ENCODE measurements around the gene KCNG1.
A peak's percentile ranks its signal among the peaks of the same experiment; 100 is the strongest.

The KCNG1 gene

DNA sequence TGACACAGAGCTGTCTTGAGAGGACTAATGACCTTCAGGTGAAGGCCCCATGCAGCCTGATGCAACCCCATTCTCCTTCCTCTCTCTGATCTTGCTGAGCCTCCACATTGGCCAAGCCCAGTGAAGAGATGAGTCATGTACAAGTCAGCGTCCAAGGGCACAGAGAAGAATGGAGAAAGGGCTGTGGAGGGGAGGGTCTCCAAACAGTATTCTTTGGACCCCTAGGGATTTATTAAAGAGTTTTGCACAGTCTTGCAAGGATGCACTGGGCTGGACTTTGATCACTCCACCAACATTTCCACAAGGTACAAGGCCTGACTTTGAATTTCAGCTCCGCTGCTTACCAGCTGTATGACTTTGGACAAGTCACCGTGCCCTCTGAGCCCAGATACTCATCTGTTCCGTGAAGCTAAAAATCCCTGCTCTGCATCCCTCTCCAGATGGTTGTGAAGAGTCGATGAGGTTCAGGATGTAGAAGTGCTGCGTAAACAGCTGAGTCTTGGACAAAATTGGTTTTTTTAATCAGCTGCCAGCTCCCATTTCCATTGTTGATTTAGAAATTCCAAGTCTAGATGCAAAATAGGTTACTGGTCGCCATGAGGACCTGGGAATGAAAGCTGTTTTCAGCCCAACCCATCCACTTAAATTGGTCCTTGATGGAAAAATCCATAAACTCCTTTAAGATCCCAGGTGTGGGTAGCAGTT lies 14.1 kb upstream of the KCNG1 start:
- peaks cover 76% of the 10 kb centered on the region for H3K4me1 ChIP-seq
- no peak overlapping the region for H3K9ac ChIP-seq
- peak overlapping the region; percentile 91 for H3K4me2 ChIP-seq
- H3K27ac ChIP-seq = no peak overlapping the region
- no peaks in the 10 kb centered on the region for H3K36me3 ChIP-seq
- no peaks in the 10 kb centered on the region for H3K27me3 ChIP-seq
- no peaks in the 10 kb centered on the region for H4K20me1 ChIP-seq
- peaks cover 23% of the 10 kb centered on the region for H3K9me3 ChIP-seq
- TF ChIP-seq Cebpa-rat (IDR thresholded peaks at IDR 0.05) = no peak
- no peak overlapping the region for H3K4me3 ChIP-seq

DNA sequence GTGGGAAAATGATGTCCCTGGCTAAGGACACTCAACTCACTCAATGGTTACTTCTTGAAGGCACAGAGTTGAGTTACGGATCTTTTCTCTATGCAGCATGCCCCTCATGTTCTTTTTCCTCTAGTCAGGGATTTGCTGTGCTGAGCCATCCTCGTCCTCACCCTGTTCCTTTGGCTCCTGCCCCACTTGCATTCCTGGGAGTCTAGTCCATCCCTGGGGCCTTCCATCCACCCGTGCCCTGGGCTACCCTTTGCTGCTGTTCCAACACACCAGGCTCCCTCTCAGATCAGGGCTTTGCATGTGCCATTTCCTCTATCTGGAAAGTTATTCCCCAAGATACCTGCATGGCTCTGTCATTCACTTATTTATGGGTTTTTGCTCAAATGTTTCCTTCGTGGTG lies 13.3 kb upstream of the KCNG1 start:
- Histone ChIP-seq H3K27me3 (no peaks in the 10 kb centered on the region), H3K4me1 (peaks cover 68% of the 10 kb centered on the region), H3K4me3 (no peak overlapping the region), H3K9ac (no peak overlapping the region), H4K20me1 (no peaks in the 10 kb centered on the region), H3K36me3 (no peaks in the 10 kb centered on the region), H3K27ac (no peak overlapping the region), H3K9me3 (peaks cover 23% of the 10 kb centered on the region), H3K4me2 (peak overlapping the region; percentile 91)
- TF ChIP-seq Cebpa-rat (IDR thresholded peaks at IDR 0.05) = no peak

DNA sequence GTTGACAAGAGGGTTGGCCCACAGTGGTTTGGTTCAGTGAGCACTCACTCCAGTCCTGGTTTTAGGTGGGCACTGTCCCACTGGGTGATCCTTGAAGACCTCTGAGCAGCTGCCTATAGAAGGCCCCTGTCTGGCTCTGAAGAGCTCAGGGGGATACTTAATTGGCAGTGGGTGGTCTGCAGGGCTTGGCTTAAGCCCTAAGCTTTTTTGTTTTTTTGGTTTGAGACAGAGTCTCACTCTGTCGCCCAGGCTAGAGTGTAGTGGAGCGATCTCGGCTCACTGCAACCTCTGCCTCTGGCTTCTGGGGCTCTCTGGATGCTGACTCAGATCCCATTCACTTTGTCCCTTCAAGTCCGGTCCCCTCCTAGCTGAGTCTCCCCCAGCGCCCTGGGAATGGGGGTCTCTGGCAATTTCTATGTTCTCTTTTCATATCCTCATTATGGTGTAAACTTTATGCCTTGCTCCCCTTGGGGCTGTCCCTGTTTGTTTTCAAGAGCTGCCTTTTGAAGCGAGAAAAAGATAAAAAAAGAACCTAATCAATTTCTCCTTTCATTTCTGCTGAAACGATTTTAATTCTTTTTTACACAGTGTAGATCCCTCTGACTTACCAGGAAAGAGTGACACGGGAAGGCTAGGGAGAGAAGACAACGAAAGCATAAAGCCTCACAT lies 12.2 kb upstream of the KCNG1 start:
- Histone ChIP-seq H3K27me3 (no peaks in the 10 kb centered on the region), H3K4me3 (no peak overlapping the region), H3K9ac (peak overlapping the region; percentile 58), H3K36me3 (no peaks in the 10 kb centered on the region), H4K20me1 (no peaks in the 10 kb centered on the region), H3K9me3 (peaks cover 12% of the 10 kb centered on the region), H3K4me2 (peak overlapping the region; percentile 91), H3K4me1 (peaks cover 57% of the 10 kb centered on the region), H3K27ac (peak overlapping the region; percentile 90)
- TF ChIP-seq Cebpa-rat (IDR thresholded peaks at IDR 0.05) = no peak

DNA sequence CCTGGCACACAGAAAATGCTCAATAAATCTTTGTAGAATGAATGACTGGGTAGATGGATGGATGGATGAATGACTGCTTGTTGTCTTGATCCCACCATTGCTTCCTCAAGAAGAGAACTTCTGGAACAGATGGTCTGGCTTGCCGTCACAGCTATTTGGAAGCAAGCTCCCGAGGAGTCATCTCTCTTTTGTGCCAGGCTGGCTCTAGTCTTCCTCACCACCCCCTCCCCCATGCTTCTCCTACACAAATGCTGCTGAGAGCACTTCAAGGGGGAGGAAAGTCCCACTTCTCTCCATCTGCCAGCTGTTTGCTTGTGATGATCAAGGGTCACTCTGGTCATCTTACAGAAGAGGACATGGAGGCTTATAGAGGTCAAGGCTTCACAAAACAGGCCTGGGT lies 11.6 kb upstream of the KCNG1 start:
- H3K27me3 ChIP-seq = no peaks in the 10 kb centered on the region
- TF ChIP-seq Cebpa-rat (IDR thresholded peaks at IDR 0.05) = no peak
- peak overlapping the region; percentile 90 for H3K27ac ChIP-seq
- peak overlapping the region; percentile 36; the same call in 1 of the 2 replicates for H3K4me3 ChIP-seq
- peaks cover 8% of the 10 kb centered on the region; the same call in 1 of the 2 replicates for H3K9me3 ChIP-seq
- H3K36me3 ChIP-seq = no peaks in the 10 kb centered on the region
- peak overlapping the region; percentile 91 for H3K4me2 ChIP-seq
- peaks cover 57% of the 10 kb centered on the region for H3K4me1 ChIP-seq
- H3K9ac ChIP-seq = peak overlapping the region; percentile 72
- no peaks in the 10 kb centered on the region for H4K20me1 ChIP-seq

DNA sequence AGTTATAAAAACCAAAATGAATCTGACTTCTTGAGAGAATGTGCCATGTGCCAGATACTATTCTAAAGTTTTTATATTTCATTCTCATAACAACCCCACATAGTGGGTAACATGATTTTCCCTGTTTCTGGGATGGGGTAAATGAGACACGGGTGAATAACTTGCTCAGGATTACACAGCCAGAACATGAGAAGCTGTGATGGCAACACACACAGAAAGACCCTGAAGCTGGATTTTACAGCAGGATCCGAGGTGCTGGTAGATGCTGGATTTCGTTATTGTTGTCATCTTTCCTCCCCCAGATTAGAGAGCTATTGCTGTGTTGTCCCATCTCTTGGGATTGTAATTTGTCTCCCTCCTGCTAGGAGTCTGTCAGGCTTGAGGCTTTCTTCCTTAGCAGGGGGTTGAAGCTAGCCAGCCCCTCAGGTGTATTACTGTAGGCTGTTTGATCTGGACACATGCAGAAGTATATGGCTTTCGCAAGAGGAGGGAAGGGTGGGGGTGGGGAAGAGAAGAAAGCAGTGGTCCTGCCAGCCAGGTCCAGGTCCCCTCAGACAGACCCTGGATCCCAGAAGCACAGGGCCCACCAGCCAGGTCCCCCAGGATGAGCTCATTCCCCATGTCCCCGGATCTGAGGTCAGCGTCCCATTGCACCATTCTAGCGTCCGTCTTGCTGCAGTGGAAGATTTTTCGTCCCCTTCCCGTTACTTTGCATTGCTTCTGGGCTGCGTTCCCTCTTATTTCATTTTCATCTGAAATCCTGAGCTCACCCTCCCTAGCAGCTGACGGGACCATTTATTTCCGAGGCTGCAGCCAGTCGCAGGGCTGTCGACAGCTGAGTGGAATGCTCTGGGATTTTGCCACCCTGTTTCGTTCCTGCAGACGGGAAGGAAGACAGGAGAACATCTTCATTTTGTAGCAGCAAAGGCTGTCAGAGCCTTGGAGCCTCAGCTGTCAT lies 7.3 kb upstream of the KCNG1 start:
- TF ChIP-seq Cebpa-rat (IDR thresholded peaks at IDR 0.05) = no peak
- peaks cover 43% of the 10 kb centered on the region for H3K4me1 ChIP-seq
- H3K4me3 ChIP-seq = no peak overlapping the region
- H4K20me1 ChIP-seq = no peaks in the 10 kb centered on the region
- H3K9me3 ChIP-seq = peaks cover 8% of the 10 kb centered on the region; the same call in 1 of the 2 replicates
- H3K27me3 ChIP-seq = no peaks in the 10 kb centered on the region
- no peaks in the 10 kb centered on the region for H3K36me3 ChIP-seq
- no peak overlapping the region for H3K27ac ChIP-seq
- H3K4me2 ChIP-seq = no peak overlapping the region
- H3K9ac ChIP-seq = no peak overlapping the region

DNA sequence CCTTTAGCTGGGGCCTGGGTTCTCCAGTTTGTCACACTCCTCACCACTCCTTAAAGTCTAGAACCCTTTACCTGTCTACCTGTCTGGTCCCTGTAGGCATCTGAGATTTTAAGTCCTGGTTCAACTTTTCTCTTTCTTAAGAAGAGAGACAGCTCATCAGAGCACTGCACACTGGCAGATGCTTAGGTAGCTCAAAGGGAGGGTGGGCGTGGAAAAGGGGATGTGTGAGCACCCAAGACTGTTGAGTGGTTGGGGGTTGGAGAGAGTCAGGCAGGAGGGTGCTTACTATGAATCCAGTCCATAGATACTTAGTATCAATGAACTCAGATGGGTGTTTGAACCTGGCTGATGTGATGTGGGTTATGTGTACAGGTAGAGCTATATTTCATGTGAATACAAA lies 6.6 kb upstream of the KCNG1 start:
- Histone ChIP-seq H3K4me1 (peaks cover 36% of the 10 kb centered on the region), H3K36me3 (no peaks in the 10 kb centered on the region), H3K4me2 (peak overlapping the region; percentile 36; the same call in 1 of the 2 replicates), H4K20me1 (no peaks in the 10 kb centered on the region), H3K27me3 (no peaks in the 10 kb centered on the region), H3K9me3 (peaks cover 8% of the 10 kb centered on the region; the same call in 1 of the 2 replicates), H3K27ac (no peak overlapping the region), H3K4me3 (no peak overlapping the region), H3K9ac (no peak overlapping the region)
- no peak for TF ChIP-seq Cebpa-rat (IDR thresholded peaks at IDR 0.05)

DNA sequence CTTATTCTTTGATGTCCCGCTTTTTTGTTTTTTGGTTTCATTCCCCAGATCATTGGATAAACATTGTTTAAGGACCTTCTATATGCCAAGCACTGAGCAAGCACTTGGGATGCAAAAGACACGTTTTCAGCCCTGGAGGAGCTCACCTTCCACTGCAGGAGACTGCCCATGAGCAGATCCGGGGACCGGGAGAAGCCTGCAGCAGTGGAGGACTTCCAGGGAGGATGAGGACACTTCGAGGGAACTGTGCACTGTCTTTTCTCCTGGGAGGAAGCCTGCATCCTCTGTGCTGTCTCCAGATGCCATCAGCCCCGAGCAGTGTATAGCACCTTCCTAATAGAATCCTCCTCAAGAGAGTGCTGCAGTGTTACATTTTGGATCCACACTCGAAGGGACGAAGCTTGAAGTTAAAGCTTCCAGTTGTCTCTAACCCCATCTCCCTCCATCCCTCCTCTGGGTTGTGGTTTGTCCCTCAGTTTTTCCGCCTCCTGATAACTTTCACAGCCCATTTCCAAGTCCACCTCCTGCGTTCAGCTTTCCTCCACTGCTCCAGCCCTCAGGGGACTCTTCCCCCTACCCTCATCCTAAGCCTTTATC lies 5.8 kb upstream of the KCNG1 start:
- Histone ChIP-seq H3K9ac (no peak overlapping the region; the same call in 1 of the 2 replicates), H3K4me2 (peak overlapping the region; percentile 36), H3K27ac (no peak overlapping the region), H3K4me1 (peaks cover 31% of the 10 kb centered on the region), H3K36me3 (no peaks in the 10 kb centered on the region), H3K9me3 (peaks cover 8% of the 10 kb centered on the region; the same call in 1 of the 2 replicates), H3K4me3 (no peak overlapping the region), H4K20me1 (no peaks in the 10 kb centered on the region), H3K27me3 (peaks cover 7% of the 10 kb centered on the region)
- TF ChIP-seq Cebpa-rat (IDR thresholded peaks at IDR 0.05) = no peak

DNA sequence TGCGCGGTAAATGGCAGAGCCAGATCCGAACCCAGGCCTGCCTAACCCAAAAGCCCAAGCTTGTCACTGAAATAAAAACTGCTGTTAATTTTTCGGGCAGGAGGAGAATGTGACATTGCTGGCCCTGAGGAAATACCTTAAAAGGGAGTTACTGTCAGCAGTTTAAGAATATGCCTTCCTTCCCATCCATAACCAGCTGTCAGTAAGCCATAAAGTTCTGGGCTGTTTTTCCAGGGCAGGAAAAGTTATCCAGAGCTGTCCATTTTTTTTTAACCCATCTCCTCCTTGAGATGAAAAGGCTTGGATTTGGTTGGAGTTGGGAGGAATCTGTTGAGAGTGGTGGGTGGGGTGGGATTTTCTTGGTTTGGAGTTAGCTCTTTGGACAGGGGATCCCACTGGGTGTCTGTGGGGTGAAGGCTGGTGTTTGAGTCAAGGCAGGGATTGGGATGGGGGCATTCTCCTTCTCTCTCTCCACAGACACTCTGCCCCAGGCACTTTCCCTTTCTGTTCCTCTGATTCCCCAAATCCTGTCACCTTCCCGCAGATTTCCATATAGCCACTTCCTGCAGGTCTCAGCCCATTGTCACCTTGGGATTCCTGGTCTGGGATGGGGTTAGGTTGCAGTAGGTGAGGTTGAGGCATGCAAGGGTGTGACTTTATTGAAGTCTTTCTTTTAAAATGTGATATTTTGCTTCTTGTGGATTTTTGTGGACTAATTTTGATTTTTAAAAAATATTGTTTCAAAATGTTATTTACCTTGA lies 4.3 kb upstream of the KCNG1 start:
- H3K4me3 ChIP-seq = no peak overlapping the region
- no peak for TF ChIP-seq Cebpa-rat (IDR thresholded peaks at IDR 0.05)
- peaks cover 29% of the 10 kb centered on the region for H3K4me1 ChIP-seq
- peaks cover 18% of the 10 kb centered on the region for H3K27me3 ChIP-seq
- H4K20me1 ChIP-seq = peaks cover 3% of the 10 kb centered on the region; the same call in 1 of the 2 replicates
- no peak overlapping the region for H3K9ac ChIP-seq
- peaks cover 5% of the 10 kb centered on the region; the same call in 1 of the 2 replicates for H3K9me3 ChIP-seq
- H3K4me2 ChIP-seq = no peak overlapping the region
- no peaks in the 10 kb centered on the region for H3K36me3 ChIP-seq
- H3K27ac ChIP-seq = no peak overlapping the region

DNA sequence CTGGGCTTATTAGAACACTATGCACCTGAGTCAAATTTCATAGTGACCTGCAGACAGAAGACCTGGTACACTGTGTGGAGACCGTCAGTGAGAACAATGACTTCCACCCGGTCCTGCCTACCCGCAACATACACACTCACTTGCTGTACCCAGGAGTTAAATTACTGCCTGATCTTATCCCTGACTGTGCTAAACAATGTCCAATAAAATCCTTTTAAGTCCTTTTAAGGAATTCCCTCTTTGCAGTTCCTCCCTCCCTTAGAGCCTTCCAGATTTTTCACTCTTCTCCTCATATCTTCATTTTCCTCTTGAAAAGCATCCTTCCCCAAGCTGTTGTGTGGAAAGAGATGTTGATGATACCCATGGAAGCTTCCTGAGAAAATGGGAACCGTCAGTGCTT lies 3.4 kb upstream of the KCNG1 start:
- Histone ChIP-seq H4K20me1 (peaks cover 10% of the 10 kb centered on the region), H3K36me3 (no peaks in the 10 kb centered on the region), H3K27ac (no peak overlapping the region), H3K4me2 (no peak overlapping the region), H3K4me1 (peaks cover 38% of the 10 kb centered on the region), H3K4me3 (no peak overlapping the region), H3K9me3 (no peaks in the 10 kb centered on the region), H3K9ac (no peak overlapping the region), H3K27me3 (peaks cover 22% of the 10 kb centered on the region)
- no peak for TF ChIP-seq Cebpa-rat (IDR thresholded peaks at IDR 0.05)
